DLD1 (cell line): Measurements from ENCODE around the gene GPM6B.

Experiments
- in situ Hi-C: cut with HindIII; loops from 2 replicates; pipeline ENCODE4 v1.10.0; 2017; ENCODE audit warnings: low sequenced_read_pairs

GPM6B gene

DNA sequence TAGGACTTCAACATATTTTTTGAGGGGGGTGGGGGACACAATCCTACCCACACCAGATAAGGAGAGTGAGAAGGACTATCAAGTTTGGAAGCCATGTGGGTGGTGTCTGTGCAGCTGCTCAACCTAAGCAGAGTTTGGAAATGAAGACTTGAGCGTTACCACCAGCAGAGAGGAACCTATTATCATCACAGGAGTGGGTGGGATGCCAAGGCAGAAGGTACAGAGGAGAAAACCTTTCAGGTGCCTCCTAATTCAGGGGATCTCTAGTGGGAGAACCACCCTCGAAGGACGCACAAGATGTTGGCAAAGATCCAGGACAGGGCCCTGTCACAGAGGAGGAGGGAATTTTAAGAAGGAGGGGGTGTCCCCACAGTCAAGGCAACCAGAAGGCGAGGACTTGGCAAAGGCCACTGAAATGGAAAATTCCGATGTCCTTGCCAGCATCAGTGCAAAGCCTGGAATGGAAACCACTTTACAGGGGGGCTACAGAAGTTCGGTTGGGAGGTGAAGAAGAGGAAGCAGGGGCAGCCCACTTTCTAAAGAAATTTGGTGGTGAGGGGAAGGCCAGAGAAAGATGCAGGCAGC, 8.4 kb upstream of the GPM6B start:
- in situ Hi-C loops, result no loop called here

DNA sequence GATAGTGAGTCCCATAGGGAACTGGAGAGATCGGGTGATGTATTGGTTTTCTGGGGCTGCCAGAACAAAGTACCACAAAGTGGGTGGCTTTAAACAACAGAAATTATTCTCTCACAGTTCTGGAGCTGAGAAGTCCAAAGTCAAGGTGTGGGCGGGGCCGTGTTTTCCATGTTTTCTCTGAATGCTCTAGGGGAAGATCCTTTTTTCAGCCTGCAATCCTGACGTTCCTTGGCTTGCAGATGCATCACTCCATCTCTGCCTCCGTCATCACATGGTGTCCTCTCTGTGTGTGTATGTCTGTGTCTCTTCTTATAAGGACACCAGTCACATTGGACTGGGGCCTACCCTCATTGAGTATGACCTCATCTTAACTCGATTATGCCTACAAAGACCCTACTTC, 7.9 kb upstream of the GPM6B start:
- in situ Hi-C loops, result no loop called here

DNA sequence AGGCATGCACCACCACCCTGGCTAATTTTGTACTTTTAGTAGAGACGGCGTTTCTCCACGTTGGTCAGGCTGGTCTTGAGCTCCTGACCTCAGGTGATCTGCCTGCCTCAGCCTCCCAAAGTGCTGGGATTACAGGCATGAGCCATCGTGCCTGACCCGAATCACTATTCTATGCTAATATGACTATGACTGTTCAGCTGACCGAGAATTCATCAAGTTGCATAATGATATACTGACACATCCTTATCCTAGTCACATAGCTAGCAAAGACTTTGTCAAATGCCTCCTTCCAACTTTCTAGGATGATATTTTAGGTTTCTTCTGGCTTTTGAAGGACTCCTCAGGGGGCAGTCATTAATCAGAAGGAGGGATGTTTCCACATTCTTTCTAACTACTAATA, 4.8 kb upstream of the GPM6B start:
- in situ Hi-C loops, result no loop called here

DNA sequence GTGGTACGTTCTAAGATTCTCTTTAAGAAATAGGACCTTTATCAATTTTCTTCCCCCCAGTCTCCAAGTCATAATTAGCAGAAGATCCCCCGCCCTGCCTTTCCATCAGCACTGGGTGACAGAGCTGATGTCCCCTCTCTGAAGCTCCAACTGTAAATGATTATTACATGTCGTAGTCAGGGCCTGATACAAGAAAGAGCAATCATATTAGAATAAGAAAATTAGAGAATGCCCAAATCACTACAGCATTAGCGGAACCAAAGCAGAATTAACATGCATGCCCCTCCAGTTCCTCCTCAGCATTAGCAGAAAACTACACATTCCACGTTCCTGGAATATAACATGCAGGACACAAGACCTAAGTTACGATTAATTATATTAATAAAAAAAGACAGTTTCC, 717 bp downstream of the GPM6B start:
- in situ Hi-C loops, result no loop called here

DNA sequence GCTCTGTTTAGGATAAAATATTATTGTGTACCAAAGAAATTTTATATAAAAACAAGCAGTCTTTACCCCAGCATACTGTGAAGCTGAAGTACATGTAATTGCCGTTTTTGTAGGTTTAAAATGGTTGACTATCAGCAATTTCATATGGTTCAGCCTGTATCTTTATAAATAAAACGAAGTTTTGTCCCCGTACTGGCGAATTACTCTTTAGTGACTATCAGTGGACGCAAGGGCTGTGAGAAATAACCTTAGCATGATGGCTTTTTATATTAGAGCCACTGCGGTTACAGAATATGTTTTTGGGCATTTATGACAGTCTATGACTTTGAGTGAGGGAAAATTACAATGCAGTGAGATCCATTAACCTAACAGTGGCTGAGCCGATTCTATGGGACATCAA, 1.2 kb downstream of the GPM6B start:
- in situ Hi-C loops, result no loop called here

DNA sequence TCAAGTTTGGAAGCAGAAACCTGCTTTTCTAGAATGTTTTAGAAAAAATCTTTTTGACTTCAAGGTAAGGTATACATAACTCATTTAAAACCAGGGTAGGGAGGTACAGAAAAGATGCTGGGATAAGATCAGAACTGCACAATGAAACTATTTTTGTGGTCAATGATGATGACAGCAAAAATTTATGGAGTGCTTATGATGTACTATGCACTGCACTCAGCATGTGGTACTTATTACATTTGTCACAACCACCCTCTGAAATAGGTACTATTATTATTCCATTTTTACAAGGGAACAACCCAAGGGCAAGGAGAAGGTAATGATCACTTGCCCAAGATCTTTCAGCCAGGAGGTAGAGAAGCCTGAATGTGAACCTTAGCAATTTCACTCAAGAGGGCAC, 8.0 kb downstream of the GPM6B start:
- in situ Hi-C loops, result no loop called here

DNA sequence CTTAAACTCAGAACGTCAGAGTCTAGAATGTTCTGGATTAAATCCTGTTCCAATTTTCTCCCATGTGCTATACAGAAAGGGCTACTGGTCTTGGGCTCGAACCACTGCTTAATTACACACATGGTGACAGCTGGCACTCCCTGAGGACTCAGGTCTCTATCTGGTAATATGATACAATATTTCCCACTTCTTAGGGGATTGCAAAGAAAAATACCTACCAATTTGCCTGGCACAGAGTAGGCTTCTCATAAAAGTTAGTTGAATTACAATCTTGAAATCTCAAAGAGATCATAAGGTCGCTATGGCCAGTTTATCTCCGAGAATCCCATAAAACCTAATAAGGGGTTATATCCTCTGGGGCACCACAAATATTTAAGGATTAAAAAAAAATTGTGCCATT, 8.6 kb downstream of the GPM6B start:
- in situ Hi-C loops, result no loop called here

DNA sequence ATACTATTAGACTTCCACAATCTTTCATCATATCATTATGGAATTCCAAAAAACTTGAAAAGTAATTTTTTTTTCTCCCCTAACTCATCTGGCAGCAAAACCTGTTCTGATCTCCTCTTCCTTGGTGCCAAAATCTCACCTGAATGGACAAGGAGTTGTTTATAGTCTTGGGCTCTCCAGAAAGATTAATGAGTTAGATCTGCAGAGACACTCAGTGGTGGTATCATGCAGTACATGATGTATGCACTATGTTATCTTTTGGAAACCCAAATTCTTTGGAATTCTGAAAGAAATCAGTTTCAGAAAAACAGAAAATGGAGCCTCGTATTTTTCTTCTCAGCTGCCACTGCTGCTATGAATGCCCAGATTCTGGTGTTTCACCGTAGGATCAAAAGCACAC, 11.7 kb downstream of the GPM6B start:
- in situ Hi-C loops, result no loop called here

DNA sequence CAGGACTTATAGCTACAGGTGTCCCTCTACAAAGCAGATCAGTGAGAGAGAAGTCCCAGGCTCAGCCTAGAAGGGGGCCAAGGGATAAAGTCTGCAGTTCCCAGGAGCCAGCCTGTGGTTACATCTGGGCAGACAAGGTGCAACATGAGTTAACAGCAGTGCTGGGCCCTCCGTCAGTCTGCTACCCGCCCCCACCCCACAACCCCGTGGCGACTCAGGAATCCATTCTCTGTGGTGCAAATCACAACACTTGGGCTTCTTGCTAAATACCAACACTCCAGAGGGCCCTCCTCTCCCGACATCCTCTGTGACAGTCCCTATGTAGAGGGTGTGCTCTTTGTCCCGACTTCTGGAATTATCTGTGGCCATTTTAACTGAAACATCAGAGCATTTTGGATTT, 13.8 kb downstream of the GPM6B start:
- in situ Hi-C loops, result no loop called here

DNA sequence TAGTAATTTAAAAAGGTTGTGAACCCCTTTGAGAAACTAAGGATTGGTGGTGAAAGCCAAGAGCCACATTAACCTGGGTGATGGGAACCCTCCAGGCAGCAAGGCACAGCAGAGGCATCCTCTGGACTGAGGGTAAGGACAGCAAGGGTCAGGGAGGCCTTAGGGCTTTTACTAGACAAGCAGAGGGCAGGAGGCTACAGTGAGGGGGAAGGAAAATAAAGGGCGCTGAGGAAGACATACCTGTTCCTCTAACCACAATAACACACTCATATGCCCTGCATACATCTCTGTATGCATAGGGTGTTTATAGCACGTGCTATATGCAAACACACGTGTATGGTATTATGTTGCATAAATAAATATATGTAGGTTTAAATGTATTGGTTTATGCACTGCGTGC, 18.7 kb downstream of the GPM6B start:
- in situ Hi-C loops, result no loop called here

DNA sequence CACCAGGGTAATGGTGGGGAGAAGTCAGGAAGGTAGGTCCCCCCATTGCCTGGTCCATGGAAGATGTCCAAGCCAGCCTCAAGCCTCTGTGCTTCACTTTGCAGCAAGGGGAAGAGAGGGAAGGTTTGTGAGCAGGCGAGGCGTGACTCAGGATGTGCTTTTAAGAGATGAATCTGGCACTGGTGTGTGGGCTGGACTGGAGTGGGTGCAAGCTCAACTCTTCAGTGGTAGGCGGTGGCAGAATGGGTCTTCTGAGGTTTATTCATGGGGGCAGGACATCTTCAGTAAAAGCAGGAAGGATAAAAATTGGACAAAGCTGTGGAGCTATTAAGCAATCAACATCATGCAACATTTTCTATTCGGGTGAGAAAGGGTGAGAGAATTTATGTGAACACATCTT, 19.4 kb downstream of the GPM6B start:
- in situ Hi-C loops, result no loop called here

DNA sequence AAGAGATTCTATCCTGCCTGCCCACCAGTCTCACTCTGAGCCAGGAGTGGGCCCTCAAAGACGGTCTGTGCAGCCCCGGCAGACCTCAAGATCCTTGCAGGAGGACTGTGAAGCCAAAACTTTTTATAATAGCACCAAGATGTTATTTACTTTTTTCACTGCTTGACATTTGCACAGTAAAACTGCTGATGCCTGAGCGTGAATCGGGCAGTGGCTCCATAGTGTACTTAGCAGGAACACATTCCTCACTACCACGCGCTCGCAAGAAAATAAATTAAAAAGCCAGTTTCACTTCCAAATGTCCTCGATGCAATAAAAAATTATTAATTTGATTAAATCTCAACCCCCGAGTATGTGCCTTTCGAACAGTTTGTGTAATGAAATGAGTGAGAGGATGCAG, 22.5 kb downstream of the GPM6B start:
- in situ Hi-C loops, result no loop called here

DNA sequence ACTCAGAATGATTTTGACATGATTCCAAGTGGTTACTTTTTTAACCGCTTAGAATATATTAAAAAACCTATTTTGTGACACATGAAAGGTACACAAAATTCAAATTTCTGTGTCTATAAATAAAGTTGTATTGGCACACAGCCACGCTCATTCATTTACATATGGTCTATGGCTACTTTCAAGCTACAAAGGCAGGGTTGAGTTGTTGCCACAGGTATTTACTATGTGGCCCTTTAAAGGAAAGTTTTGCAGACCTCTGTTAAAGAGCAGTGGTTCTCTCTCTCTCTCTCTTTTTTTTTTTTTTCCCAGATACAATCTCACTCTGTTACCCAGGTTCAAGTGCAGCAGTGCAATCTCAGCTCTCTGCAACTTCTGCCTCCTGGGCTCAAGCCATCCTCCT, 23.0 kb downstream of the GPM6B start:
- in situ Hi-C loops, result no loop called here

DNA sequence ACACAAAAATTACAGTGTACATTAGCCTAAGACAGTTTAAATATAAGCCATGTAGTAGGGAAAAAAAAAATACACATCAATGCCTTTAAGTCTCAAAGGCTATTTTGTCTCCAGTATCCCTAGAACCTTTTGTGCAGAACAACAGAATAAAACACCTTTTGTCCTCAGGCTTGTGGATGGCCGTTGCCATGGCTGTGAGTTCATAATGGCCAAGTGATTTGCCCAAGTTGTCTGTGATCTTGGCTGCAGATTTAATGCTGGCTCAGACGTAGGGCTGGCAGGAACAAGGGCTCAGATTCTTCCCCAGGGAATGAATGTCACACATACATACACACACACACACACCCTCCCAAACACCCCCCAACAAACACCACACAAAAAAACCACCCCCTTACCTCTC, 25.3 kb downstream of the GPM6B start:
- in situ Hi-C loops, result no loop called here

DNA sequence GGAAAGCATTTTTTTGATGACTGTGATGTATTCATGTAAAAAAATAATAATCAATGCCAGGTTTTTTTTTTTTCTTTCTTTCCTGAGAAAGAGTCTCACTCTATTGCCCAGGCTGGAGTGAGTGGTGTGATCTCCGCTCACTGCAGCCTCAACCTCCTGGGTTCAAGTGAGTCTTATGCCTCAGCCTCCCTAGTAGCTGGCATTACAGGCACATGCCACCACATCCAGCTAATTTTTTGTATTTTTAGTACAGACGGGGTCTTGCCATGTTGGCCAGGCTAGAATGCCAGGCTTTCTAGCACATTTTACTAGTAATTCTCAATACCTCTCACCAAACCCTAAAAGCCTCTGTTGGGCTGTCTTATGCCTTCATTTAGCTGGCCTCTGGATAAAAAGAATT, 25.7 kb downstream of the GPM6B start:
- in situ Hi-C loops, result no loop called here

DNA sequence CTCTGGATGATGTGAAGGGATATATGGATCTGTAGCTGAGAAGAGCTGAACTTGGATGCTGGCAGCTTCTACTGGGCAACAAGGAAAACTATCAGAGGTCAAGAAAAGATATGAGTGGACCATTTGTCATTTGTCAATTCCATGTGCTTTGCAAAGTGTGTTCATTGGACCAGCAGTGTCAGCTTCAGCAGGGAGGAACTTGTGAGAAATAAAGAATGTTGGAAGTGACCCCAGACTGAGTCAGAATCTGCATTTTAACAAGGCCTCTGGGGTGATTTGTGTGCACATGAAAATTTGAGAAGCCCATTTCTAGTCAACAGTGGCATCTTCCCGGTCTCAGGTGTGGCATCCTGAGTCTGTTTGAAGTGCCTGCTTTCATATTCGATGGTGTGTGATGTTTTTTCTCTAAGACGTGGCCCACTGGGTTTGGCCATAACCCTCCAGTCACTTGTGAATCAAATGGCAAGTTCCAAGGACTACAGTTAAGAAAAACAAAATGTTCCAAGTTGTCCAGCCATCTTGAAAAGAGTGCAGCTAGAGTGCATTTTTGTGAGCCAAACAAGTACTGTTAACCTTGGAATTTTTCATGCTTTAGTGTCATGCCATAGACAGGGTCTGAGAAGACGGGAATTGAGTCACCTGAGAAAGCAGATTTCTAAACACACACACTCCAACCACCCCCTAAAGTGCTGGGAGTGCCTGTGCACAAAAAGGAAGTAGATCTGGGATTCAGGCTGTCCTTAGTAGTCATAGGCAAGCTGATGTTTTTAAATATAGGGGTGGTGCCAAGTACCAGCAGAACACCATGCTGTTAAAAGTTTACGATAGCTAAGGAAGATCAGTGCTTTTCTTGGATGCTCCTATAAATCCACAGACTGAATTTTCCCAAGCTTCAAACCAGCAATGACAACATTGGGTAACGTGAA, 26.4 kb downstream of the GPM6B start:
- in situ Hi-C loops, result no loop called here

DNA sequence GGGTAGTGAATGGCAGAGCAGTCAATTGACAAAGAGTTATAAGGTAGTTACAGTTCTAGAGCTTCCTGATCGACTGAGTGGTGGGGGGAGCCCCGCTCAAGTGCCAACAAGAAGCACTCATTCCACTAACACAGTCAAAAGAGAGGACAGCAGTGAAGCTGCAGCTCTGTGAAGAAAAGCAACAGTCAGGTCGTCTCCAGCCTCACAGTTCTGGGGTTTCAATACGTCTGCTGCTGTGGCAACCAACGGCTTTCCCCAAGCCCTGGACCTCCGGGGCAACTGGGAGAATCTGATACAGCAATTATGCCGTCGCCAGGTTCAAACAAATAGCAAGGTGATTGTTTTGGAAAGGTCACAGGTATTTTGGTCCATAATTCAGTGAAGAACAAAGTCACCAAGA, 30.8 kb downstream of the GPM6B start:
- in situ Hi-C loops, result no loop called here

DNA sequence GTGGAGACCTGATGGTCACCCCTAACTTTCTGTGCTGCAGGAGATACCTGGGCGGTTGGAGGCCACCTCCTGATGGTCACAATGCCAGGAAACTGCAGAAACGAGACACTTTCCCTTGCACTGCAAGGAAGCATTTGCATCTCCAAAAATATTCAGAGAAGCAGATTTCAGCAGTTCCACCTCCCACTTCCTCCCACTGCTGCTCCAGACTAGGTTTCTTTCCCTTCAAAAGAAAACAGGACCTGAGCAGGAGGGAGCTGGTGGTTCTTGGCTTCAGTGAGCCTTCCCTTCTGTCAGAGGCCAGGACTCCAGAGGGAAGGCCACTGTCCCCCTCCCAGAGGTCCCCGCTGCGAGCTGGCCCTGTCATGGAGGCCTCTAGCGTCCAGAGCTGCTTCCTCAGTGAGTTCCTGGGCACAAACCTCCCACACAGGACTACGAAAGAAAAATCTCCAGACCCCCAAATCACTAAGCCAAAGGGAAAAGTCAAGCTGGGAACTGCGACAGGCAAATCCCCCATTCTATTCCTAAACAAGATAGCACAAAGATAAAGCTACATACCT, 35.9 kb downstream of the GPM6B start:
- in situ Hi-C loops, result no loop called here

DNA sequence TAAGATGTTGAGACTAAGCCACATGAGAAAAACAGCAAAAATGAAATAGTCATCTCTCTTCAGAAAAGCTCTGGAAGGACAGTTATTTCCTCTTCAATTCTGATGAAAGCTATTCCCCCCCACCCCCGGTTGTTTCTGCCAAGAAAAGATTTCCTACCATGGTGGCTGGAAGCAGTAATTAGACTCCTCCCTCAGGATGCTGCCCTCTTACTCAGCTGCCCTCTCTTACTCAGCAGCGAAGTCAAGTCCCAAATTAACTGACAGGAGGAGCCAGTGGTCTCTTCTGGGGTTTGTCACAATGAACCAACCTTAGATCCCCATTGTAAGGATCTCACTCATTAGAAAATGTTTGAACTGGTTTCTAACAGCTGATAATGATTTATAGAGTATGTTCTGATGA, 38.0 kb downstream of the GPM6B start:
- in situ Hi-C loops, result no loop called here

DNA sequence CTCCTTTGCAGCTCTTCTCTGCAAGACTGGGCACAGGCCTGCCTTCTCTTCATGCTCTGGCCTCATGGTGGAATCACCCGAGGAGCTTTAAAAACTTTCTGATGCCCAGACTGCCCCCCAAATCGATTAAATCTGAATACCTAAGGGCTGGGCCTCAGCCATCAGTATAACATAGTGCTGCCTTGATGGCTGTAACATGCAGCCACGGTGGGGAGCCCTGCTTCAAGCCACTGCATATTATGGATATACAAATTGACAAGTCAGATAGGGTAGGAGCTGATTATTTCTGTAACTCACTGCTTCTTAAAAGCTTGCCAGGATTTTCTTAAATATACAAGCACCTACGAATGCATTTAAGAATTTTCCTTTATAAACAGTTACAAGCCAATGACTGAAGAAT, 40.5 kb downstream of the GPM6B start:
- in situ Hi-C loops, result no loop called here

DNA sequence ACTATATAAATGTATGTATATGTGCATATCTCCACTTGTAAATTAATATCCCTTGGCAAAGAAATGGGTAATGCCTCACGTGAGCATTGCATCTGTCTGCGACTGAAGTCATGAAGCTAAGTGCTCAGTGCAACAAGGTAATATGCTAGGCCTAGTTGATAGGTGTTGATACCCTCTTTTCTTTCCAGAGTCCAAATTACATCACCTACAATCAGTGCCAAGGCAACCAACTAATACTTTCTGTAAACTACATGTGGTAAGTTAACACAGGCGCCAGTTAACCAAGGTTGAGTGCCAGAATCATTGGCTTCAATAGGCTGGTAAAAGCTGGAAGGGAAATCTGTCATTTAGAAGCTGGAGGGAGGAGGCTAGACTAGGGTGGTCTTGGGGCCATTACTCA, 41.1 kb downstream of the GPM6B start:
- in situ Hi-C loops, result no loop called here

DNA sequence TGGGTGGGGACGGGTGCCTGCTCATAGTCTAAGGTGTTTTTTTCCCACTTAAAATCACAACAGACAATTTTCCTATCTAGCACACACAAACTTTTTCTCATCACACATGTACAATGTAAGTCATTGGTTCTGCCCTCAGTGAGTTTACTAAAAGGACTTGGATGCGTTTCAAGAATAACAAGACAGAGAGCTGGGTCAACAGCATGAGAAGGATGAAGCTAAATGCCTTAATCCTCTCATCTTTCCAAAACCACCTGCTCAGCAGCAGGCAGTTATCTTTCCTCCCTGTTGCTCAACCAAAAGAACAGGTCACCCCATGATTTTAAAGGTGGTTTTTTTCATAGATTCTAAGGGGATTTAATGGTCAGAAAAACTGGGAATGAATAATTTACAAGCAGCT, 42.2 kb downstream of the GPM6B start:
- in situ Hi-C loops, result no loop called here
